Measurements from ENCODE around the gene SASH1. TPM values are rescaled to one million over a fixed set of nuclear protein-coding genes. Genes with fewer than 3 reads are reported as not detected.

The SASH1 gene
- total RNA-seq, 1 donor from 2014 or later = 75.7 TPM

- TF ChIP-seq CTCF (IDR thresholded peaks at IDR 0.05) = no peak
- DNase-seq (ENCODE audit: extremely low spot score, unreplicated experiment) = no peak
- no peaks in the 10 kb centered on the region for H3K4me1 Mint-ChIP-seq (ENCODE audit: unreplicated experiment)
- H3K27ac Mint-ChIP-seq (ENCODE audit: unreplicated experiment) = no peak overlapping the region
- H3K9me3 Mint-ChIP-seq (ENCODE audit: unreplicated experiment) = peaks cover 7% of the 10 kb centered on the region
- no peak overlapping the region for H3K4me3 Mint-ChIP-seq (ENCODE audit: unreplicated experiment)
- H3K27me3 Mint-ChIP-seq (ENCODE audit: unreplicated experiment) = no peaks in the 10 kb centered on the region
- H3K36me3 Mint-ChIP-seq (ENCODE audit: unreplicated experiment) = peaks cover 65% of the 10 kb centered on the region
Observed at GRCh38 chr6:148548749-148549140, 206.1 kb downstream of the SASH1 start.

- Mint-ChIP-seq H3K27ac (ENCODE audit: unreplicated experiment) (no peak overlapping the region), H3K36me3 (ENCODE audit: unreplicated experiment) (peaks cover 56% of the 10 kb centered on the region), H3K4me1 (ENCODE audit: unreplicated experiment) (no peaks in the 10 kb centered on the region), H3K27me3 (ENCODE audit: unreplicated experiment) (no peaks in the 10 kb centered on the region), H3K4me3 (ENCODE audit: unreplicated experiment) (no peak overlapping the region), H3K9me3 (ENCODE audit: unreplicated experiment) (peaks cover 9% of the 10 kb centered on the region)
- DNase-seq (ENCODE audit: extremely low spot score, unreplicated experiment) = no peak
- TF ChIP-seq CTCF (IDR thresholded peaks at IDR 0.05) = no peak
Observed at GRCh38 chr6:148550569-148550968, 207.9 kb downstream of the SASH1 start.

GRCh38 chr6:148551226-148551625 is 208.6 kb downstream of the SASH1 start:
- peaks cover 50% of the 10 kb centered on the region for H3K36me3 Mint-ChIP-seq (ENCODE audit: unreplicated experiment)
- no peak overlapping the region for H3K27ac Mint-ChIP-seq (ENCODE audit: unreplicated experiment)
- peaks cover 9% of the 10 kb centered on the region for H3K9me3 Mint-ChIP-seq (ENCODE audit: unreplicated experiment)
- TF ChIP-seq CTCF (IDR thresholded peaks at IDR 0.05) = no peak
- no peak for DNase-seq (ENCODE audit: extremely low spot score, unreplicated experiment)
- no peak overlapping the region for H3K4me3 Mint-ChIP-seq (ENCODE audit: unreplicated experiment)
- no peaks in the 10 kb centered on the region for H3K27me3 Mint-ChIP-seq (ENCODE audit: unreplicated experiment)
- no peaks in the 10 kb centered on the region for H3K4me1 Mint-ChIP-seq (ENCODE audit: unreplicated experiment)

GRCh38 chr6:148556410-148556809 is 213.8 kb downstream of the SASH1 start:
- Mint-ChIP-seq H3K4me1 (ENCODE audit: unreplicated experiment) (peaks cover 4% of the 10 kb centered on the region), H3K4me3 (ENCODE audit: unreplicated experiment) (no peak overlapping the region), H3K27me3 (ENCODE audit: unreplicated experiment) (no peaks in the 10 kb centered on the region), H3K9me3 (ENCODE audit: unreplicated experiment) (peaks cover 9% of the 10 kb centered on the region), H3K36me3 (ENCODE audit: unreplicated experiment) (peaks cover 17% of the 10 kb centered on the region), H3K27ac (ENCODE audit: unreplicated experiment) (no peak overlapping the region)
- no peak for TF ChIP-seq CTCF (IDR thresholded peaks at IDR 0.05)
- no peak for DNase-seq (ENCODE audit: extremely low spot score, unreplicated experiment)

GRCh38 chr6:148557796-148558321 is 215.2 kb downstream of the SASH1 start:
- no peak for DNase-seq (ENCODE audit: extremely low spot score, unreplicated experiment)
- no peak for TF ChIP-seq CTCF (IDR thresholded peaks at IDR 0.05)
- no peak overlapping the region for H3K4me3 Mint-ChIP-seq (ENCODE audit: unreplicated experiment)
- H3K9me3 Mint-ChIP-seq (ENCODE audit: unreplicated experiment) = peaks cover 9% of the 10 kb centered on the region
- no peak overlapping the region for H3K27ac Mint-ChIP-seq (ENCODE audit: unreplicated experiment)
- peaks cover 4% of the 10 kb centered on the region for H3K4me1 Mint-ChIP-seq (ENCODE audit: unreplicated experiment)
- H3K36me3 Mint-ChIP-seq (ENCODE audit: unreplicated experiment) = peaks cover 10% of the 10 kb centered on the region
- no peaks in the 10 kb centered on the region for H3K27me3 Mint-ChIP-seq (ENCODE audit: unreplicated experiment)

Data from osteocyte (in vitro differentiated cells).